Stromal cell of bone marrow (primary cell): Measurements from ENCODE around the gene CIDEA.

Source experiments
- DNase-seq: peaks from one replicate; pipeline ENCODE4 v3.0.0-alpha.2; 2012; ENCODE audit warnings: low read depth

The CIDEA gene

DNA sequence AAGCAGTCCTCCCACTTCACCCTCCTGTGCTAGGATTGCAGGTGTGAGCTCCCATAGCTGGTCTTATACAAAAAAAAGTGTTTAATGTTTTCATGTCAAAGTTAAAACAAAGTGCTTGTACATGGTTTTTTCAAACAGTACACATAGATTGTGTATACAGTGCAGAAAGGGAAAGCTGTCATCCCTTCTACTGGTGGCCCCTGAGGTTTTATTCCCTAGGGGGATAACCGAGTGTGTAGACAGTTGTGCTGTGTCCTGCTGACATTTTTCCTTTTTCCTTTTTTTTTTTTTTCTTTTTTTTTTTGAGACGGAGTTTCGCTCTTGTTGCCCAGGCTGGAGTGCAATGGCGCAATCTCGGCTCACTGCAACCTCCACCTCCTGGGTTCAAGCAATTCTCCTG, 64.7 kb downstream of the CIDEA start:
- DNase-seq = no peak

DNA sequence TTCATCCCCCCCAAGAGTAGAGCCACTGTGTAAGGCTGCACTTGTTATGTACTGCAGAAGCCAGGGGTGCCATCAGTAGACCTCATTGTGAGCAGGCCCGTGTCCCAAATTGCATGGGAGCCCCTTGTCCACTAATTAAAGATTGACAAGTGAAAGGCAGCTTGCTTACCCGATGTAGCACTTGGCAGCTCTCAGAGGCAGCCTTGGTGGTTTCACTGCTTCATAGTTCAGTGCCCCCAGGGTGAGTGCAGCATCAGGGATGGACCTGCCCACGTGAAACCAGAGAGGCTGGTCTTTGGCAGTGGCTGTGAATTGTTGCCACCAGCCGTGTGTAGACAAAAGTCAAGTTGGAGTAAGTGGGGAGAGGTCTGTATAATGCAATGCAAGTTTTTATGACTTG, 67.2 kb downstream of the CIDEA start:
- DNase-seq = no peak

DNA sequence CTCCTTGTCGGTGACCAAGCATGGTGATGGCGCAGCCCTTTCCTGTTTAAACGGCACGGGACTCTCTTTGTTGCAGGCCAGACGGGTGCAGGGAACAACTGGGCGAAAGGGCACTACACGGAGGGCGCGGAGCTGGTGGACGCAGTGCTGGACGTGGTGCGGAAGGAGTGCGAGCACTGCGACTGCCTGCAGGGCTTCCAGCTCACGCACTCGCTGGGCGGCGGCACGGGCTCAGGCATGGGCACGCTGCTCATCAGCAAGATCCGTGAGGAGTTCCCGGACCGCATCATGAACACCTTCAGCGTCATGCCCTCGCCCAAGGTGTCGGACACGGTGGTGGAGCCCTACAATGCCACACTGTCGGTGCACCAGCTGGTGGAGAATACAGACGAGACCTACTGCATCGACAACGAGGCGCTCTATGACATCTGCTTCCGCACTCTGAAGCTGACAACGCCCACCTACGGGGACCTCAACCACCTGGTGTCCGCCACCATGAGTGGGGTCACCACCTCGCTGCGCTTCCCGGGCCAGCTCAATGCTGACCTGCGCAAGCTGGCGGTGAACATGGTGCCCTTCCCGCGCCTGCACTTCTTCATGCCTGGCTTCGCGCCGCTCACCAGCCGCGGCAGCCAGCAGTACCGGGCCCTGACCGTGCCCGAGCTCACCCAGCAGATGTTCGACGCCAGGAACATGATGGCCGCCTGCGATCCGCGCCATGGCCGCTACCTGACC, 71.0 kb downstream of the CIDEA start:
- no peak for DNase-seq

DNA sequence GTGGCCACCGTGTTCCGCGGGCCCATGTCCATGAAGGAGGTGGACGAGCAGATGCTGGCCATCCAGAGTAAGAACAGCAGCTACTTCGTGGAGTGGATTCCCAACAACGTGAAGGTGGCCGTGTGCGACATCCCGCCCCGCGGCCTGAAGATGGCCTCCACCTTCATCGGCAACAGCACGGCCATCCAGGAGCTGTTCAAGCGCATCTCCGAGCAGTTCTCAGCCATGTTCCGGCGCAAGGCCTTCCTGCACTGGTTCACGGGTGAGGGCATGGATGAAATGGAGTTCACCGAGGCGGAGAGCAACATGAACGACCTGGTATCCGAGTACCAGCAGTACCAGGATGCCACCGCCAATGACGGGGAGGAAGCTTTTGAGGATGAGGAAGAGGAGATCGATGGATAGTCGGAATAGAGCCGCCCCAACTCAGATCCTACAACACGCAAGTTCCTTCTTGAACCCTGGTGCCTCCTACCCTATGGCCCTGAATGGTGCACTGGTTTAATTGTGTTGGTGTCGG, 71.6 kb downstream of the CIDEA start:
- no peak for DNase-seq

DNA sequence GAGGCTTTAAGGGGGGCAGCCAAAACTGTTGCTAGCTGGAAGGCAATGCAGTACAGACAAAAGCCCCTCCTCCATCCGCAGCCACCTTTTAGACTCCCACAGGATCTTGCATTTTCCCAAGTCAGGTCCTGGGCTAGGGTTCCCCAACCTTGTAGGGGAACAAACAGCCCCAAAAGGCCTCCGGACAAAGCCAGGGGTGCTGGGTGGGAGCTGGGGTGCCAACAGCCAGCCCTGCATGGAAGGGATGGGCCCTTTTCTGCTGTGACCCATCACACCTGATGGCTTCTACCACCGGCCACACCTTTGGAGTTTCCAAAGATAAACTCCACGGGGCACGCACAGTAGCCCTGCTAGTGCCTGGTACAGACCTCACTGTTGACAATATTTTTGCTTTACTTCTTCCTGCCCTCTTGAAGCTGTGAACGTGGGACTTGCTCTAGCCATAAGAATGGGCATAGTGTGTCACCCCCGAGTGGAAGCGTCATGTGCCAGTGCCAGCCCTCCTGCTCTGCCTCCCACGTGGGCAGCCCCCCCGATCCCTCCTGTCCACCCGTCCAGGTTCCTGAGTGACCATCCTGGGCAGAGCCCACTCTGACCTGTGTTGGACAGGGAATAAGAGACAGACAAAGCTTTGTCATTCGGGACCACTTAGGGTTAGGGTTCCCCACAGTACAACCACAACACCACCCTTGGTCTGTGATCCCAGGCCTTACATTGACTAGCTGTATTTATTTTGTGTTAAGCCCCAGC, 72.7 kb downstream of the CIDEA start:
- no peak for DNase-seq
